Measurements from ENCODE around the gene SLC6A6.

- TF ChIP-seq SMC3 (IDR thresholded peaks at IDR 0.05; ENCODE audit: low read depth, low read length): peak; percentile 69
- TF ChIP-seq TAF1 (IDR thresholded peaks at IDR 0.05; ENCODE audit: borderline replicate concordance, low read depth, low read length): no peak
- TF ChIP-seq, protein P1, sequence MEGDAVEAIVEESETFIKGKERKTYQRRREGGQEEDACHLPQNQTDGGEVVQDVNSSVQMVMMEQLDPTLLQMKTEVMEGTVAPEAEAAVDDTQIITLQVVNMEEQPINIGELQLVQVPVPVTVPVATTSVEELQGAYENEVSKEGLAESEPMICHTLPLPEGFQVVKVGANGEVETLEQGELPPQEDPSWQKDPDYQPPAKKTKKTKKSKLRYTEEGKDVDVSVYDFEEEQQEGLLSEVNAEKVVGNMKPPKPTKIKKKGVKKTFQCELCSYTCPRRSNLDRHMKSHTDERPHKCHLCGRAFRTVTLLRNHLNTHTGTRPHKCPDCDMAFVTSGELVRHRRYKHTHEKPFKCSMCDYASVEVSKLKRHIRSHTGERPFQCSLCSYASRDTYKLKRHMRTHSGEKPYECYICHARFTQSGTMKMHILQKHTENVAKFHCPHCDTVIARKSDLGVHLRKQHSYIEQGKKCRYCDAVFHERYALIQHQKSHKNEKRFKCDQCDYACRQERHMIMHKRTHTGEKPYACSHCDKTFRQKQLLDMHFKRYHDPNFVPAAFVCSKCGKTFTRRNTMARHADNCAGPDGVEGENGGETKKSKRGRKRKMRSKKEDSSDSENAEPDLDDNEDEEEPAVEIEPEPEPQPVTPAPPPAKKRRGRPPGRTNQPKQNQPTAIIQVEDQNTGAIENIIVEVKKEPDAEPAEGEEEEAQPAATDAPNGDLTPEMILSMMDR (IDR thresholded peaks at IDR 0.05): peak; percentile 74
- no peak for TF ChIP-seq YY1 (IDR thresholded peaks at IDR 0.05; ENCODE audit: low read depth)
- no peak for TF ChIP-seq USF2 (IDR thresholded peaks at IDR 0.05; ENCODE audit: borderline replicate concordance, low read depth, low read length)
- TF ChIP-seq FOXM1 (IDR thresholded peaks at IDR 0.05; ENCODE audit: low read depth): no peak
- no peak for TF ChIP-seq EP300 (IDR thresholded peaks at IDR 0.05; ENCODE audit: borderline replicate concordance in 1 of 2, low read depth in 1 of 2, low read length in 1 of 2)
- no peak for TF ChIP-seq RXRA (IDR thresholded peaks at IDR 0.05; ENCODE audit: borderline replicate concordance, low read depth)
- TF ChIP-seq JUND (IDR thresholded peaks at IDR 0.05): no peak
- no peak for TF ChIP-seq NRF1 (IDR thresholded peaks at IDR 0.05; ENCODE audit: low read depth, low read length)
- no peak for TF ChIP-seq MXI1 (IDR thresholded peaks at IDR 0.05; ENCODE audit: low read depth, low read length)
Observed at GRCh38 chr3:14508966-14509795, 106.8 kb downstream of the SLC6A6 start.

Data from SK-N-SH (cell line).